CD4-positive, alpha-beta T cell (primary cell): ENCODE results near the gene SFXN5. TPM values are rescaled to one million over a fixed set of nuclear protein-coding genes. Genes with fewer than 3 reads are reported as not detected.

Experiments used
- ATAC-seq: fragments of 200-7000 bp; cut with Tn5 transposase; one replicate; pipeline ENCODE4 v1.10.0; 2022; ENCODE audit warnings: mild to moderate bottlenecking; ENCODE audit not compliant: poor library complexity
- CTCF ChIA-PET: fragments of 350-600 bp; sonication (Branson Sonifier 250); formaldehyde crosslinking; loops from one replicate; lab custom pipeline; 2021; ENCODE audit warnings: antibody characterized with exemption, inconsistent platforms; lab: Charles Lee
- POLR2A ChIA-PET: fragments of 350-600 bp; sonication (Branson Sonifier 250); formaldehyde crosslinking; loops from one replicate; lab custom pipeline; 2021; ENCODE audit warnings: antibody characterized with exemption, inconsistent platforms; lab: Charles Lee
- DNase-seq, 14 experiments: peaks; one replicate each; pipeline ENCODE4 v3.0.0-alpha.2; 2013 to 2020; ENCODE audit warnings: mixed read lengths in 2 of 14
- H3K27ac ChIP-seq, 2 donors: one replicate each; pipeline versions ENCODE4 v1.5.1 to v1.7.0; 2013; ENCODE audit warnings: low read length in 2 of 2, low read depth in 1 of 2, mild to moderate bottlenecking in 1 of 2
- H3K27me3 ChIP-seq, 2 experiments: 1 replicate in 1 of 2; 2 replicates in 1 of 2; pipeline versions ENCODE4 v1.6.1 to v1.7.0; 2013; ENCODE audit warnings: low read length in 2 of 2, control low read depth in 1 of 2, mild to moderate bottlenecking in 1 of 2, moderate library complexity in 1 of 2; ENCODE audit not compliant: insufficient read depth in 2 of 2, control insufficient read depth in 1 of 2
- H3K36me3 ChIP-seq: one replicate; pipeline ENCODE4 v1.6.1; 2013; ENCODE audit warnings: low read length, control low read depth; ENCODE audit not compliant: insufficient read depth
- H3K4me1 ChIP-seq: one replicate; pipeline ENCODE4 v1.6.1; 2013; ENCODE audit warnings: low read length, control low read depth; ENCODE audit not compliant: insufficient read depth
- H3K4me3 ChIP-seq: one replicate; pipeline ENCODE4 v1.5.1; 2013; ENCODE audit warnings: mild to moderate bottlenecking, low read length, moderate library complexity
- H3K9me3 ChIP-seq, 2 experiments: 1 replicate in 1 of 2; 2 replicates in 1 of 2; pipeline versions ENCODE4 v1.6.1 to v1.7.0; 2013; ENCODE audit warnings: low read length in 2 of 2, mild to moderate bottlenecking in 2 of 2, control low read depth in 1 of 2, moderate library complexity in 1 of 2; ENCODE audit not compliant: control insufficient read depth in 1 of 2, insufficient read depth in 1 of 2
- H3K27ac Mint-ChIP-seq: one replicate; pipeline ENCODE4 v1.8.0; 2020; ENCODE audit warnings: mixed read lengths
- H3K27me3 Mint-ChIP-seq: one replicate; pipeline ENCODE4 v1.8.0; 2021; ENCODE audit warnings: mixed read lengths
- H3K36me3 Mint-ChIP-seq: one replicate; pipeline ENCODE4 v1.8.0; 2021; ENCODE audit warnings: low read depth, mixed read lengths
- H3K4me1 Mint-ChIP-seq: one replicate; pipeline ENCODE4 v1.8.0; 2021; ENCODE audit warnings: low read depth, mixed read lengths
- H3K4me3 Mint-ChIP-seq: one replicate; pipeline ENCODE4 v1.8.0; 2020; ENCODE audit warnings: mild to moderate bottlenecking, mixed read lengths
- H3K9me3 Mint-ChIP-seq: one replicate; pipeline ENCODE4 v1.8.0; 2020; ENCODE audit warnings: mixed read lengths
- intact Hi-C, 2 experiments: fragments of 100-400 bp; cut with DNase I in 1 of 2; cut with micrococcal nuclease in 1 of 2; formaldehyde crosslinking; loops; one replicate each; pipeline versions ENCODE4 v1.15.1 to v1.9.0; 2023 to 2025; cut with DNase I, micrococcal nuclease
- total RNA-seq, 174 experiments: library from RNA in 2 of 174; stranded (reverse) in 2 of 174; gene quantifications; one replicate each; pipeline ENCODE4 v1.2.3 and lab custom pipeline; 2021 to 2026
- TF ChIP-seq, protein P1 (sequence below): fragments of 200-600 bp; IDR thresholded peaks from one replicate; pipeline ENCODE4 v1.8.0; 2022; ENCODE audit warnings: antibody characterized with exemption, mild to moderate bottlenecking

Gene SFXN5
- total RNA-seq, 2 experiments from 2014 or later, result 5.1 to 5.4 TPM

GRCh38 chr2:72998234-72998651, 73.3 kb downstream of the SFXN5 start:
- Histone ChIP-seq H3K4me3 (no peak overlapping the region), H3K9me3 (no peaks in the 10 kb centered on the region), H3K27ac (no peak overlapping the region), H3K27me3 (no peaks in the 10 kb centered on the region), H3K4me1 (no peaks in the 10 kb centered on the region), H3K36me3 (no peaks in the 10 kb centered on the region)
- ChIA-PET CTCF (interaction anchor here (2.1 kb wide), 1 partner anchor 179 kb away, joined by 10 read pairs; no protein-coding TSS in a partner anchor), POLR2A (no interaction called here)
- TF ChIP-seq, protein P1, sequence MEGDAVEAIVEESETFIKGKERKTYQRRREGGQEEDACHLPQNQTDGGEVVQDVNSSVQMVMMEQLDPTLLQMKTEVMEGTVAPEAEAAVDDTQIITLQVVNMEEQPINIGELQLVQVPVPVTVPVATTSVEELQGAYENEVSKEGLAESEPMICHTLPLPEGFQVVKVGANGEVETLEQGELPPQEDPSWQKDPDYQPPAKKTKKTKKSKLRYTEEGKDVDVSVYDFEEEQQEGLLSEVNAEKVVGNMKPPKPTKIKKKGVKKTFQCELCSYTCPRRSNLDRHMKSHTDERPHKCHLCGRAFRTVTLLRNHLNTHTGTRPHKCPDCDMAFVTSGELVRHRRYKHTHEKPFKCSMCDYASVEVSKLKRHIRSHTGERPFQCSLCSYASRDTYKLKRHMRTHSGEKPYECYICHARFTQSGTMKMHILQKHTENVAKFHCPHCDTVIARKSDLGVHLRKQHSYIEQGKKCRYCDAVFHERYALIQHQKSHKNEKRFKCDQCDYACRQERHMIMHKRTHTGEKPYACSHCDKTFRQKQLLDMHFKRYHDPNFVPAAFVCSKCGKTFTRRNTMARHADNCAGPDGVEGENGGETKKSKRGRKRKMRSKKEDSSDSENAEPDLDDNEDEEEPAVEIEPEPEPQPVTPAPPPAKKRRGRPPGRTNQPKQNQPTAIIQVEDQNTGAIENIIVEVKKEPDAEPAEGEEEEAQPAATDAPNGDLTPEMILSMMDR, result no peak
- Mint-ChIP-seq H3K27ac (no peak overlapping the region), H3K4me1 (no peaks in the 10 kb centered on the region), H3K9me3 (no peaks in the 10 kb centered on the region), H3K4me3 (no peak overlapping the region), H3K36me3 (no peaks in the 10 kb centered on the region), H3K27me3 (no peaks in the 10 kb centered on the region)
- no peak for DNase-seq
- ATAC-seq, result no peak
- intact Hi-C loops, result no loop called here

- Mint-ChIP-seq H3K27me3 (no peaks in the 10 kb centered on the region), H3K9me3 (no peaks in the 10 kb centered on the region), H3K36me3 (no peaks in the 10 kb centered on the region), H3K4me3 (no peak overlapping the region), H3K27ac (no peak overlapping the region), H3K4me1 (no peaks in the 10 kb centered on the region)
- TF ChIP-seq, protein P1, result no peak
- Histone ChIP-seq H3K4me1 (no peaks in the 10 kb centered on the region), H3K27ac (no peak overlapping the region), H3K4me3 (no peak overlapping the region), H3K36me3 (no peaks in the 10 kb centered on the region), H3K27me3 (no peaks in the 10 kb centered on the region), H3K9me3 (no peaks in the 10 kb centered on the region)
- intact Hi-C loops, result no loop called here
- DNase-seq (no peak), ATAC-seq (no peak)
- ChIA-PET CTCF (interaction anchor here (0.6 to 2.1 kb wide), 2 partner anchors 167 to 181 kb away, joined by 4 to 10 read pairs; no protein-coding TSS in a partner anchor), POLR2A (no interaction called here)
Measured at GRCh38 chr2:72996117-72996502, 75.4 kb downstream of the SFXN5 start.

DNA sequence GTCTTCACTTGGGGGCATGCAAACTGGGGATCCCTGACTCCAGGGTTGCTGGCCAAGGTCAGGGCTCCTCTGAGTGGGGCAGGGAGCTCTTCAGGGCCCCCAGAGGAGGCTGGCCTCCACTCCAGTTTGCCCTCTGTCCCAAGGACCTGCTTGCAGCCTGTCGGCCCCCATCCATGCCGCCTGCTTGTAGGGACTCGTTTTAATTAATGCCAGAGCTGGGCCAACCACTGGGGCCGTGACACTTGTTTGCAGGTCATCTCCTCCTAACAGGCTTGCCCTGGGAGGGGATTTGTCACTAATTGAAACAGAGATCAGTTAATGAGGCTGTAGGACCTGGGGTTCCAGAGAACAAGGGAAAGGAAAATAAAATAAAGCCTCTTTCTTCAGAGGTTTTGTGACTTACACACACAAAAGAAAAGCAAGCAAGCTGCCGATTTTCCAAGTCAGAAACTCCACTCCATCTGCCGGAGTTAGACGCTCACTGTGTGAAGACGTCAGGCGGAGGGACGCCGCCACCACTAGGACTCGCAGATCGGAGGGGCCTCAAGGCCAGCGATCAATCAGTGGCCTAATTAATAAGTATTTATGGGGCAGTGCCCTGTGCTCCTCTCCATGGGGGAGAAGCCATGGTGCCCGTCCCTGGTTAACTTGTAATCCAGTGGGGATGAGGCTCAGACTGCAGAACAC, 75.9 kb downstream of the SFXN5 start:
- Histone ChIP-seq H3K9me3 (no peaks in the 10 kb centered on the region), H3K4me3 (no peak overlapping the region), H3K27ac (no peak overlapping the region), H3K27me3 (no peaks in the 10 kb centered on the region), H3K36me3 (no peaks in the 10 kb centered on the region), H3K4me1 (no peaks in the 10 kb centered on the region)
- Mint-ChIP-seq H3K27me3 (no peaks in the 10 kb centered on the region), H3K4me3 (no peak overlapping the region), H3K4me1 (no peaks in the 10 kb centered on the region), H3K36me3 (no peaks in the 10 kb centered on the region), H3K27ac (no peak overlapping the region), H3K9me3 (no peaks in the 10 kb centered on the region)
- ATAC-seq (no peak), DNase-seq (no peak)
- TF ChIP-seq, protein P1, result no peak
- intact Hi-C loops, result no loop called here
- ChIA-PET POLR2A (no interaction called here), CTCF (interaction anchor here (0.6 kb wide), 1 partner anchor 168 kb away, joined by 4 read pairs; no protein-coding TSS in a partner anchor)
